ENCODE results near the gene KRT36.

The KRT36 gene

DNA sequence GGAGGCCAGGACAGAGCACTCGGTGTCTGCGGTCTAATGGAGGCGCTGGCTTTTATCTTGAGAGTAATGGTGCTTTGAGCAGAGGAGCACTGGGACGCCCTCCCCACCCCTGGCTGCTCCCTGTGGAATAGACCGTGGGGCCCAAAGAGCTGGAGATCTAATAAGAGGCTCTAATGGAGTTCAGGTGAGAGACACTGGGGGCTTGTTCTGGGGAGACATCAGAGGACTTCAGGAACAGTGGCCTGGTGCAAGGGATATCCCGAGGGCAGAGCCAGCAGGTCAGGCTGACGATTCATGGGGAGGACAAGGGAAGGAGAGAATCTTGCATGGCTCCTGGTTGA lies 47.9 kb upstream of the KRT36 start:
- H3F3A ChIP-seq (ENCODE audit: control insufficient read depth, insufficient read depth): no peaks in the 10 kb centered on the region
- no peaks in the 10 kb centered on the region for H3K9me3 ChIP-seq (ENCODE audit: control insufficient read depth, insufficient read depth, low read length)
- H3K79me2 ChIP-seq (ENCODE audit: control insufficient read depth, low read length): no peaks in the 10 kb centered on the region
- H3K4me3 ChIP-seq (ENCODE audit: low read length): no peak overlapping the region
- no peaks in the 10 kb centered on the region; the same call in 1 of the 2 replicates for H3K27me3 ChIP-seq (ENCODE audit: control insufficient read depth, low read length)
- TF ChIP-seq CTCF (IDR thresholded peaks at IDR 0.05; ENCODE audit: low read depth, low read length, poor library complexity, severe bottlenecking): no peak
- no peak for TF ChIP-seq EZH2phosphoT487 (IDR thresholded peaks at IDR 0.05; ENCODE audit: borderline replicate concordance, low read length)
- H3K36me3 ChIP-seq (ENCODE audit: control insufficient read depth, low read length): no peaks in the 10 kb centered on the region
- no peak overlapping the region for H3K4me2 ChIP-seq (ENCODE audit: low read length)
- H4K20me1 ChIP-seq (ENCODE audit: control insufficient read depth, insufficient read depth, low read depth, low read length): no peaks in the 10 kb centered on the region
- H3K9me2 ChIP-seq (replicated peaks; ENCODE audit: control insufficient read depth, low read length): no peaks in the 10 kb centered on the region
- H3K27ac ChIP-seq (ENCODE audit: low read depth, low read length): no peak overlapping the region
- no peaks in the 10 kb centered on the region for H3K4me1 ChIP-seq (ENCODE audit: control insufficient read depth, low read length)

DNA sequence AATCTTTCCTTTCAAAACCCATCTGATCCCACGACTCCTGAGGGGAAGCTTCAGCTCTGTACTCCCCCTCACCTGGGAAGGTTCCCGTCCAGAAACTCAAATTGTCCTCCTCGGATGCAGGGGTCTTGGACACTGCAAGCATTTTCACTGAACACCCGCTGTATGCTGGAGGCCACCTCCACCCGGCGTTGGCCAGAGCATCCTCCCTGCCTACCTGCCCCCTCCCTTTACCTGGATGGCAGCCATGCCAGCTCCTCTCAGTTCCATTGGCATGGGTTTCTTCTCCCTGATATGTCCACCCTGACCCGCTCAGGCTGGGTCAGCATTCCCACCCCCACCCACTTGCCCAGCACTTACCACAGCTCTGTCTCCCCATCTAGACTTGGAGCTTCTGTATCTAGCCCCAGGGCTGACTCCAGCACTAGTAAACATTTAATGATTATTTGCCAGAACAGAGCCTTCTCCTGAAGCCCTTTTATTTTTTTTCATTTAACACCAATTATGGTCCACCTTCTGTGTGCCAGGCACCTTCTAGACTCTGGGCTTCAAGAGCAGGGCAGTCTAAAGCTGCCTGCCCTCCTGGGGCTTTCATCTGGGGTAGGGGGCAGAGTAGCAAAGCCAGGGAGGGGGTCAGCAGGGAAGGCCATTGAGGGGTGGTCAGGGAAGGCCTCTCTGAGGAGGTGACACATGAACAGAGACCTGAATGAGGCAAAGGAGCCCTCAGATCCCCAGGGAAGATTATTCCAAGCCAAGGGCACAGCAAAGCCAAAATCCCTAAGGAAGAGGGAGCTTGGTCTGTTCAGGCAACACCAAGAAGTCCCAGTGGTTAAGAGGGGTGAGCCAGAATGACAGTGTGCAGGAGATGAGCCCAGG lies 47.3 kb upstream of the KRT36 start:
- H3K9me3 ChIP-seq (ENCODE audit: control insufficient read depth, insufficient read depth, low read length): no peaks in the 10 kb centered on the region
- no peak overlapping the region for H3K4me2 ChIP-seq (ENCODE audit: low read length)
- no peak overlapping the region for H3K27ac ChIP-seq (ENCODE audit: low read depth, low read length)
- H4K20me1 ChIP-seq (ENCODE audit: control insufficient read depth, insufficient read depth, low read depth, low read length): no peaks in the 10 kb centered on the region
- no peaks in the 10 kb centered on the region for H3K79me2 ChIP-seq (ENCODE audit: control insufficient read depth, low read length)
- H3K9me2 ChIP-seq (replicated peaks; ENCODE audit: control insufficient read depth, low read length): no peaks in the 10 kb centered on the region
- no peak for TF ChIP-seq EZH2phosphoT487 (IDR thresholded peaks at IDR 0.05; ENCODE audit: borderline replicate concordance, low read length)
- no peak for TF ChIP-seq CTCF (IDR thresholded peaks at IDR 0.05; ENCODE audit: low read depth, low read length, poor library complexity, severe bottlenecking)
- H3F3A ChIP-seq (ENCODE audit: control insufficient read depth, insufficient read depth): no peaks in the 10 kb centered on the region
- no peaks in the 10 kb centered on the region; the same call in 1 of the 2 replicates for H3K27me3 ChIP-seq (ENCODE audit: control insufficient read depth, low read length)
- H3K36me3 ChIP-seq (ENCODE audit: control insufficient read depth, low read length): no peaks in the 10 kb centered on the region
- H3K4me3 ChIP-seq (ENCODE audit: low read length): no peak overlapping the region
- H3K4me1 ChIP-seq (ENCODE audit: control insufficient read depth, low read length): no peaks in the 10 kb centered on the region

DNA sequence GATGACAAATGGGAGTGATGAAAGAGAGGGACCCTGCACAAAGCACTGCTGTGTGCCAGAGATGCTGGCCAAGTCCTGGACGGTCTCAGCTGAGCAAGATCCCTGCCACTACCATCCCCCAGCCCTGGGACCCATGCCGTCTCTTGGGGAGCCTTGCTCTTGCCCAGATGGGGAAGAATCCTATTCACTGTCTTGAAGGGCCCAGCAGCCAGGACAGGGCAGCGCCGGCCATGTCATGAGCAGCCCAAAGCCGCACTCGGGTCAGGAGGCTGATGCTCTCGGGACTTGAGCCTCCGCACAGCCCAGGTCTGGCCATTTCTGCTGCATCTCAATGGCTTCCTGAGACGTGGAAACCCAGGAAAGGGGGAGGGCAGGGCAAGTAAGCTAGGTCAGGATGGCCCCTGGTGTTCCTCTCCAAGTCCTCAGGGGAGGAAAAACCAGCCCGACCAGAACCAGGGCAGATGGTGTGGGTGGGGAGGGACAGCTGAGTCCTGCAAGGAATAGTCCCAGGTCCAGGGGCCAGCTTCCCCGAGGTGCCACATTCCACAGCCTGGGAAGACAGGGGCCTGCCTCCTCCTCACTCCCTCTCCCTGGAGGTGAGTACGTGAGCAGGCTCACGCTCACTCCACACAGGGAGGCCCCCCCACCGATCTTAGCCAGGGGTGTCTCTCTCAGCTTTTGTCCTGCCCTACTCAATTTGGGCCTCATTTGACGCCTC lies 46.2 kb upstream of the KRT36 start:
- H3F3A ChIP-seq (ENCODE audit: control insufficient read depth, insufficient read depth): no peaks in the 10 kb centered on the region
- no peaks in the 10 kb centered on the region for H3K79me2 ChIP-seq (ENCODE audit: control insufficient read depth, low read length)
- no peaks in the 10 kb centered on the region for H3K4me1 ChIP-seq (ENCODE audit: control insufficient read depth, low read length)
- TF ChIP-seq CTCF (IDR thresholded peaks at IDR 0.05; ENCODE audit: low read depth, low read length, poor library complexity, severe bottlenecking) (no peak), EZH2phosphoT487 (IDR thresholded peaks at IDR 0.05; ENCODE audit: borderline replicate concordance, low read length) (no peak)
- no peak overlapping the region for H3K4me2 ChIP-seq (ENCODE audit: low read length)
- no peaks in the 10 kb centered on the region for H3K36me3 ChIP-seq (ENCODE audit: control insufficient read depth, low read length)
- H3K9me2 ChIP-seq (replicated peaks; ENCODE audit: control insufficient read depth, low read length): no peaks in the 10 kb centered on the region
- no peak overlapping the region for H3K27ac ChIP-seq (ENCODE audit: low read depth, low read length)
- no peaks in the 10 kb centered on the region for H3K9me3 ChIP-seq (ENCODE audit: control insufficient read depth, insufficient read depth, low read length)
- no peaks in the 10 kb centered on the region for H4K20me1 ChIP-seq (ENCODE audit: control insufficient read depth, insufficient read depth, low read depth, low read length)
- peaks cover 2% of the 10 kb centered on the region; the same call in 1 of the 2 replicates for H3K27me3 ChIP-seq (ENCODE audit: control insufficient read depth, low read length)
- H3K4me3 ChIP-seq (ENCODE audit: low read length): no peak overlapping the region
